GM04503 (cell line): Measurements from ENCODE around the gene ADARB2.

Experiments
- DNase-seq: peaks from one replicate; pipeline ENCODE4 v3.0.0-alpha.2; 2012; ENCODE audit warnings: low read depth

The ADARB2 gene

DNA sequence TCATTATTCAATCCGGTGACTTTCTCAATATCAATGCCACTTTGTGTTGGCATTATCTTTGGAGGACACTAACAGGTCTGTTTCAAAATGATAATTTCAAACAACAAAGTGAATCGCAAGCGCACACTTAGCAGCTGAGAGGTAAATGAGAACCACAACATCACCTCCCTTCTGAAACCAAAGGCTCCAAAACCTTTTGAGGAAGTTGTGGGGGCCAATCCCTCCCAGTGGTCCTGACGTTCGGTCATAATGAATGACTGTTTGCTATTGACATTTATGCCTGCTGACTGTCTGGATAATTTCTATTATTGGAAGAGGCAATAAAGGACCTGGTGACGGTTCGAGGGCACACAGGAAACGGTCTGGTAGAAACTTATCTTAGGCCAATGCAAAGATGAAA, 1.8 kb downstream of the ADARB2 start:
- no peak for DNase-seq

DNA sequence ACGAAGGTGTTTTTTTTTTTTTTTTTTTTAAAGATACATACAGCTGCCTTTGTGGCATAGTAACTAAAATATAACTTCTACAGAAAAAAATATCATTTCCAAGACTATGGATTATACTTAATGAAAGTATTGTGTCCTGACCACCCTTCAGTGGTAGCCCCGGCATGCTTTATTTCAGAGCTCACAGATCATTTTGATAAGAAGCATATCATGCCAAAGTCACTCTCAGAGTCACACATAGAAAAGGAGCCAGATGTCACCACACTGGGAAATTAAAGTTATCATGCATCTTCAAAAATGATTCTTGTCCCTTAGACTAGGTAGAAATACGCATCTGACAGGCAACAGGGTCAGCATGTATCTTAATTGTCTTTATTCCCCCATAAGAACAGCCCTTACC, 3.0 kb downstream of the ADARB2 start:
- no peak for DNase-seq

DNA sequence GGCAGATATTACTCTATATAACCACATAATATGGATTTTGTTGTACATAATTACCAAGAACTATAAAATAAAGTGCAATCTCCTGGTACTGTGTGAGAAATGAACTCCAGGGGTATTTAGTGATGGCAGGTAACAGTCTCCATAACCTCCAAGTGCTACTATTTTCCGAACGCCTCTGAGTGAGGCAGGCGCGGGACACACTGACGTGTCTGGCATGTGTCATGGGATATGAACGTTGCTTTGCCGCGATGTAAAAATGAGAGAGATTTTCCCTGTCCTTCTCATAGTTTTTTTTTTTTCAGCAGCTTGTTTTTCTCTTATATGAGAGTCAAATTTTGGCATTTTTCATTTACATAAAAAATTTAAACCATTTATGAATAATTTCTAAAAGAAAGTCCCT, 3.6 kb downstream of the ADARB2 start:
- no peak for DNase-seq

DNA sequence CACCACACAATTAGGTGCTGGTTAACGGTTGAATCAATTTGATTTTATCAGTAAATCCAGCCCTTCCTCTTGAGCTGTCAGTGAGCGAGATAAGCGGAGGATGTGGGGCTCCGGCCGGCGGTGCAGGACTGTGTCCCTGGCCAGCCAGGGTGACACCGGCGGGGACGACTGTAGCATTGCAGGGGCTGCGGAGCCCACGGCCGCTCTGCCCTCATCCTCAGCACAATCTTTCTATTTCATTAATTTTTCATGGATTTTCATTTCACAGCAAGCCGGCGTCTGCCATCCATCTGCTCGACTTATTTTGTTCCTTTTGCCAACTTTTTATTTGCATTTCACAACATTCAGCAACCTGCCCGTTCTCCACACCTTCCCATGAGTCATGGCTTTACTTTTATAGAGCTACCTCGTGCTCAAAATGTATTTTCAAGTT, 4.7 kb downstream of the ADARB2 start:
- no peak for DNase-seq

DNA sequence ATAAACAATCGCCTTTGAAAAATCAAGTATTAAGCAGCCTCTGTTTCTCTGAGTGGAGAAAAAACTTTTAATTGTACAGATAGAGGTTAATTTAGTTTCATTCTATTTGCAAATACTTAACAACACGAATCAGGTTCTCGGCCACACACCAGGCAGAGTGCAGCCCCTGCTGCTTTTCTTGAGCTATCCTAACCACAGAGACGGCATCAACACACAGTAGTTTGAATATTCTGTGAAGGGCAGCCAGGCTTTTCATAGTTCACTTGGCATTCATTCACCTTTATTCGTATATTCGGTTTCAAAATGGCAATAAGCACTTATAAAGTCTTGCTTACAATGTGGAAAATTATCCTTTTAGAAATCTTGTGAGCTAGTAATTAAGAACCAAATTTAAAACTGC, 5.7 kb downstream of the ADARB2 start:
- no peak for DNase-seq

- DNase-seq, result no peak
These were observed 7.6 kb downstream of the ADARB2 start for GRCh38 chr10:1729751-1730150.

- DNase-seq, result no peak
These were observed 10.5 kb downstream of the ADARB2 start for GRCh38 chr10:1726861-1727260.

DNA sequence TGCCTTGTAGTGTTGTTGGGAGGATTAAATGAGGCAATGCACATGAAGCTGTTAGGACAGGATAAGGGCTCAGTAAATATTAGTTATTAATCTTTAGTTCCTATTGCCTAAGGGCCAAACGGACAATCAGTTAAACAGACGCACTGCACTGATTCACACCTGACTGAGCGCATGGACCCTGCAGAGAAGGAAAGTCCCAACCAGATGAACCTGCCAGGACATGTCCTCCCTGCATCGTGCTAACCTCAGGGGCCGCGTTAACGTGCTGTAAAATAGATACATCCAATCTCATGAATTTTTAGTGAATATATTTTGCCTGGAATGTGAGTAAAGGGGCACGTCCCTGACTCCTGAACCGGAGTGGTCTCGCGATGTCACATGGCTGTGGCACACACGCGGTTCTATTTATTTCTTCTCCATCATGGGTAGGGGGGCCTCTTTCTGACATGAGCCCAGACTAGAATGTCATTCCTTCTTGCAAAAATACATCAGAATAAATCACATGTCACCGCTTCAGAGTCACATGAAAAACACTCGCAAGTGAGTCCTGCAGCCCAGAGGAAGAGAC, 12.3 kb downstream of the ADARB2 start:
- no peak for DNase-seq

DNA sequence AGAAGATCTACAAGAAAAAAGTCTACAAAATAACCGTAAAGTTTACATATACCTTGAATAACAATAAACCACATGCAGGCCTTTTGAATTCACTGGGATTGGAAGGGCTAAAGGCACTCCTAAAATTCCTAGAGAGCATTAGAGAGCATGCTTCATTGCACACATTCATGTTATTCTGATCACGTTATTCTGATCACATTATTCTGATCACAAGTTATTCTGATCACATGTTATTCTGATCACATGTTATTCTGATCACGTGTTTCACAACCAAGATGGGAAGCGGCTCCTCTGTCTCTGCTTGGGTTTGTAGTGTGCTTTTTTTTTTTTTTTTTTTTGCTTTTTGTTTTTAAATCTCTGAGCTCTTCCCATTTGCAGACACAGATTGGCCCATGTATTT, 20.5 kb downstream of the ADARB2 start:
- no peak for DNase-seq

- DNase-seq, result no peak
These were observed 21.5 kb downstream of the ADARB2 start for GRCh38 chr10:1715821-1716220.

DNA sequence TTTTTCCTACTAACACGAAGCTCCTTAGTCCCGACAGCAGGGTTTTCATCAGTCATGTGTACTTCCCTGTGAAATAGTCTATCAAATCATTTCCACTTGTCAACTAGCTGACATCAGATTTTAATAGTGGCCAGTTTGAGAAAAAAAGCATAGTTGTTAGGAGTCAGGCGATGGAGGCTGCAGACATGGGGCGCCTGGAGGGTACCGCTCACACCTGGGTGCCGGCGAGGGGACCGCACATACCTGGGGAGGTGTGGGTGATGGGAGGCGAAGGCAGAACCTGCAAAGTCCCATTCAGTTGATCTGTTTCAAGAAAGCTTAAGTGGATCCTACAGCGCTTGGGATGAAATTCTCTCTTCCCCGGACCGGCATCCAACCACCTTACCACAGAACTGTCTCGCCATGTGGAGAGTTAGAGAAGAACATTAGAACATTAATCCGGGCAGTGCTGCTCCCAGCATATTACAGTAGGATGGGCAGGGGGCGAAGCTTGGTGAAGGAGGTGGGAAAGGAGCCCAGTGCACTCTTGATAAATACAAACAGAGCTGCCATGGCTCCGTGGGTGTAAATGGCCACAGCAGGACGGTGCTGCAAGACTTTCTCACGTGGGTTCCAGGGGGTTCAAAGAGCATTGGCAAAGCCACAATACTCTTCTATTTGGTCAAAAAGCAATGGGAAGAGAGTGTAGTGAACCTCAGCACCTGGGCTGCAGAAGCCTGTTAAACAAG, 24.2 kb downstream of the ADARB2 start:
- no peak for DNase-seq

DNA sequence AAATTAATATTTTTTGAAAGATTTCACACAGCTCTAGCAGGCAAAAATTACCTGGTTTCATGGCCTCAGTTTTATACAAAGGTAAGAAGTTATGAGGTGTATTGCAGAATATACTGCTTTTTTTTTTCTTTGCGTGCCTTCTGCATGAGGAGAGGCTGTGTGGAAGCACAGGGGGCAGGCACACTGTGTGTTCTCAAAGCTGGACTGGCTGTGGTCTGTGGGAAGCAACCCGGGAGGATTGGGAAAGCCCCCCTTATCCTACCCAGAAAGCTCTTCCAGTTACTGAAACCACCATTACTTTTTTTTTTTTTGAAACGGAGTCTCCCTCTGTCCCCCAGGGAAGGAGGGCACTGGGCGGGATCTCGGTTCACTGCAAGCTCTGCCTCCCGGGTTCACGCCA, 25.0 kb downstream of the ADARB2 start:
- DNase-seq, result no peak

DNA sequence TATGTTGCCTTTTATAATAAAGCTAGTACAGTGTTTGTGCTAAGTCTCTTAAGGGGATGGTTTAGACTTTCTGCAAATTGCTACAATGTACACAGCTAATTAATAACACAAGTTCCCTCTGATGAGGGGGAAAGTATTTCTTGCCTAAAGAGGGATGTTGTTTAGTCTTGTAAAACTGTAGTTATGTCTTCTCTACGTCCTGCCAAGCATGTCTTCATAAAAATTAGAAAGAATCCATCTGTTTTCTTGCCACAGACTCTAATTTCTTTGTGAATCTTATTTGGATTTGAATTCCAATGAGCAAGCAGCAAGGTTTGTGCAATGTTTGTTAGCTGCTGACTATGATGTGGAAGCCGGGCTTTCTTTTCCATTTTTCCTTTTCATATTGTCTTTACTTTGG, 28.2 kb downstream of the ADARB2 start:
- no peak for DNase-seq

DNA sequence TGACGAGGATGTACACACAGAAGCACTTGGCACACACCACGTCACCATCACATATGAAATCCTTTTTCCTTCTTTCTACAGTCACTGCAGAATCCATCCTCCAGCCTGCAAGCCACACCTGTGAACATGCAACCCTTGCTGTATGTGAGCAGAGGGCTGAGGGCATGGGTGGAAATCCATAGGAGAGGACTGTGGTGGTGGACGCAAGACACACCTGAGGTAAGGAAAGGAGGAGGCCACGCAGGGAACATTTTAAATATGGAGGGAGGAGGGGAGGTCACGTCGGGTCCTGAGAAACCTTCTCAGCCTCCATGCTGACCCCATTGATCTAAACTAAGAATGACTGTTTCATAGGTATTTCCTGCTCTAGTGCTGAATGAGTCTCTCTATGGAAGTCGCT, 28.6 kb downstream of the ADARB2 start:
- no peak for DNase-seq

GRCh38 chr10:1706711-1707110, 30.6 kb downstream of the ADARB2 start:
- no peak for DNase-seq

GRCh38 chr10:1706256-1706655, 31.1 kb downstream of the ADARB2 start:
- no peak for DNase-seq

DNA sequence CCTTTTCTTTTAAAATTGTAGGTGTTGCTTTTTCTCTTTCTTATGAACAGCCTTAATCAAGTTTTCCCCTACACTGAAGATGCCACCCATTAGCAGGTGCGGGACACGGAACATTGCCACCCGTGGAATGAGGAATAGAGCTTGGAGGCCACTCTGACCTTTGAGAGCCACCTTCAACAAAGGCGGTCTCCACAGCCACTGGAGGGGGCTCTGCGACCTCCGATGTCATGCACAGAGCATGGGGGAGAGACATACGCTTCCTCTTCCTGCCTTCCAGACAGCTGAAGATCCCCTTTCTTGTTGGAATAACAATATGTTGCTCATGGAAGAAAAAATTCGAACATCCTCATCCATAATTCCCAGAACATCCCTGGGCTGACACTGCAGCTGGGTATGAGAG, 39.1 kb downstream of the ADARB2 start:
- DNase-seq, result no peak

DNA sequence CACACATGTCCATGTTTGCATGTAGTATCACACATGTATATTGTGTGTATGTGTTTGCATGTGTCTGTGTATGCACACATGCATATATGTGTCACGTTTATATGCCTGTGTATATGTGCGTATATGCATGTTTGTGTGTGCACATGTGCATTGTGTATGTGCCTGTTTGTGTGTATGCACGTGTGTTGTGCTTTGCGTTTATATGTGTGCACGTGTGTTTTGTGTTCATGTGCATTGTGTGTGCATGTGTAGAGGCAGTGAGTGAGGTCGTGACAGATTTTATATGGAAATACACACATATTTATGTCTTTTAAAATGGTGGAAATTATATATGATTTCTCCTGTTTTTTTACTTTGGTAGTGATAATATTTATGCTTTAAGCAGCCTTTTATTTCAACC, 41.2 kb downstream of the ADARB2 start:
- DNase-seq, result no peak

- DNase-seq, result no peak
These were observed 47.2 kb downstream of the ADARB2 start for GRCh38 chr10:1690086-1690485.

- no peak for DNase-seq
These were observed 48.8 kb downstream of the ADARB2 start for GRCh38 chr10:1688531-1688930.

GRCh38 chr10:1687623-1688150, 49.6 kb downstream of the ADARB2 start:
- no peak for DNase-seq

GRCh38 chr10:1687190-1687589, 50.1 kb downstream of the ADARB2 start:
- no peak for DNase-seq

GRCh38 chr10:1686491-1686749, 50.9 kb downstream of the ADARB2 start:
- no peak for DNase-seq
